ENCODE measurements around the gene KCTD17.

Gene KCTD17

DNA sequence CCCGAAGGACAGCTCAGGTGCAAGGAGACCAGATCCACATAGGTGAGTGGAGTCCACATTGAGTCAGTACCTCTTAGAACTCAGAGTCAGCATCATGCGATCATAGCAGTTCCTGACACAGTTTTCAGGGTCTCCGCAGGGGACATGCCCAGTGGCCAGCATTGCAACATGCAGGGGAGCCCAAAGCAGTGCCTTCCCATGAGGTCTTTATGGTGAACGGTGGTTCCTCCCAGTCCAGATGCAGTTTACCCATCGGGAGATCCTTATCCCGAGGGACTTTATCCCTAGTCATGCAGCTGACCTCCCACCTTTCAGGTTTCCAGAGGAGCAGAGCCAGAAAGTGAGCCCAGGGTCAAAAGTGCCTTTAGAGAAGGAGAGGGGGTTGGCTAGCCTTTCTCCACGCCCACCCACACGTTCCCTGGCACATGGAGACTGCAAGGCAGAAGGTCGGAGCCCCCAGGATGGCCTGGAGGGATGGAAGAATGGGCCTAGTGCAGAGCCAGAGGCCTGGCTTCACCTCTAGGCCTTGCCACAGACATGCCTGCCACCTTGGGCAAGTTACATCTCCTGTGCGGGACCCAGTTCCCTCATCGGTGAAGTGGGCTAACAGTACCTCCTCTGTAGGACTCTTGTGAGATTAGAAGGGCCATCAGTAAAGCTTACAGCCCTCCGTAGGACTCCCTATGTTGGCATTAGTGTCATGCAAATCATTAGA lies 6.4 kb downstream of the KCTD17 start:
- in situ Hi-C loops (cut with MboI; ENCODE audit: low sequenced_read_pairs, unreplicated experiment): no loop called here
- DNase-seq (ENCODE audit: low spot score): no peak
- TF ChIP-seq, protein P1, sequence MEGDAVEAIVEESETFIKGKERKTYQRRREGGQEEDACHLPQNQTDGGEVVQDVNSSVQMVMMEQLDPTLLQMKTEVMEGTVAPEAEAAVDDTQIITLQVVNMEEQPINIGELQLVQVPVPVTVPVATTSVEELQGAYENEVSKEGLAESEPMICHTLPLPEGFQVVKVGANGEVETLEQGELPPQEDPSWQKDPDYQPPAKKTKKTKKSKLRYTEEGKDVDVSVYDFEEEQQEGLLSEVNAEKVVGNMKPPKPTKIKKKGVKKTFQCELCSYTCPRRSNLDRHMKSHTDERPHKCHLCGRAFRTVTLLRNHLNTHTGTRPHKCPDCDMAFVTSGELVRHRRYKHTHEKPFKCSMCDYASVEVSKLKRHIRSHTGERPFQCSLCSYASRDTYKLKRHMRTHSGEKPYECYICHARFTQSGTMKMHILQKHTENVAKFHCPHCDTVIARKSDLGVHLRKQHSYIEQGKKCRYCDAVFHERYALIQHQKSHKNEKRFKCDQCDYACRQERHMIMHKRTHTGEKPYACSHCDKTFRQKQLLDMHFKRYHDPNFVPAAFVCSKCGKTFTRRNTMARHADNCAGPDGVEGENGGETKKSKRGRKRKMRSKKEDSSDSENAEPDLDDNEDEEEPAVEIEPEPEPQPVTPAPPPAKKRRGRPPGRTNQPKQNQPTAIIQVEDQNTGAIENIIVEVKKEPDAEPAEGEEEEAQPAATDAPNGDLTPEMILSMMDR (IDR thresholded peaks at IDR 0.05; ENCODE audit: borderline replicate concordance, control extremely low read depth, extremely low read depth, insufficient read depth, missing control alignments): no peak

DNA sequence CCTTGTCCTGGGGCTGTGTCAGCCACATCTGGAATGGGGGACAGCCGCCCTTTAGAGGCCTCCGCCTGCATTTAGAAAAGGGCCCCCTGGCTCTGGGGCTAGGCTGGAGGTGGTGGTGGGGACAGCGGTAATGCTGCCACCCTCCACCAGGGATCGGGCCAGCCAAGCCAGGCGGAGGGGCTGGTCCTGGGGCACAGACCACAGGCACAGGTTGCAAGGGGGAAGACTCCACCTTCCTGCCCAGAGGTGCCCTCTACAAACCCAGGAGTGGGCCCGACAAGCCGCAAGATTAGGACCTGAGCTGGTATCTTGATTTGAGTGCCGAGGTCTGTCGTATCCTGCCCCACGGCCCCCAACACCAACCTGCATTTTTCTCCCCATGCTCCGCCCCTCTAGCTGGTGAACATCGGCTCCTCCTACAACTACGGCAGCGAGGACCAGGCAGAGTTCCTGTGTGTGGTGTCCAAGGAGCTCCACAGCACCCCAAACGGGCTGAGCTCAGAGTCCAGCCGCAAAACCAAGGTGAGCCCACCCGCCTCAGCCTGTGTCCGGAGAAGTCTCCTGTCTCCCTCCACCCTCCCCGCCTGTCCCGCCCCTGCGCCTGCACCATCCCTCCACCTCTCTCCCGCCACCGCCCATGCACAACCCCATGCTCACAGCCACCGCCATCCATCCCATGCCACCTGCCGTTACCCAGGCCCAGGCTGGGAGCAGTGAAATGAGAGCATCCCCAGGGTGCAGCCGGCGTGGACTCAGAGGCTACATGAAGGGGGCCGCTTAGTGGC lies 7.6 kb downstream of the KCTD17 start:
- TF ChIP-seq, protein P1 (IDR thresholded peaks at IDR 0.05; ENCODE audit: borderline replicate concordance, control extremely low read depth, extremely low read depth, insufficient read depth, missing control alignments): no peak
- in situ Hi-C loops (cut with MboI; ENCODE audit: low sequenced_read_pairs, unreplicated experiment): no loop called here
- DNase-seq (ENCODE audit: low spot score): no peak

DNA sequence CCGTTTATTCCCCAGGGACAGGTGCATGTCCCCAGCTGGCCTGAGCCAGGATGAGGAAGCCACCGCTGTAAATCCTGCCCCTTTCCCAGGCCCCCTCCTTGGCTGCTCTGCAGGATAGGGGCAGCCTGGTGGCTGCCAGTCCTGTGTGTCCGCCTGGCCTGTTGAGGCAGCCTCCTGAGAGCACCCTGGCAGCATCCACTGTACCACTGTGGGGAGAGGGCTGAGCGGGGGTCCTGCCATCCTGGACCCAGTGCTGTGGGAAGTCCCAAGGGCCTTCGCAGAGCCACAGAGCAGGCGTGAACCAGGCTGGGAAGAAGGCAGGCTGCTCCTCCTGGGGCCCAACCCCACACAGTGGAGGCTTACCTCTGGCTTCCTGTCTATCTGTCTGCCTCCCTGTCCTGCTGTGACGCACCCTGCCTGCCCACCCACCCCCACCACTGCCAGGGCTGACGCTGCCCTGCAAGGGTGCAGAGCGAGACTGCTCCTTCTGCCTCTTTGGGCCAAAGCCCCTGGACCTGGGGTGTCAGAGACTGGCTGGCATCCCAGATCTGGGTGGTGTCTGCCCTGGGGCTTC lies 8.4 kb downstream of the KCTD17 start:
- in situ Hi-C loops (cut with MboI; ENCODE audit: low sequenced_read_pairs, unreplicated experiment): no loop called here
- DNase-seq (ENCODE audit: low spot score): no peak
- TF ChIP-seq, protein P1 (IDR thresholded peaks at IDR 0.05; ENCODE audit: borderline replicate concordance, control extremely low read depth, extremely low read depth, insufficient read depth, missing control alignments): no peak

DNA sequence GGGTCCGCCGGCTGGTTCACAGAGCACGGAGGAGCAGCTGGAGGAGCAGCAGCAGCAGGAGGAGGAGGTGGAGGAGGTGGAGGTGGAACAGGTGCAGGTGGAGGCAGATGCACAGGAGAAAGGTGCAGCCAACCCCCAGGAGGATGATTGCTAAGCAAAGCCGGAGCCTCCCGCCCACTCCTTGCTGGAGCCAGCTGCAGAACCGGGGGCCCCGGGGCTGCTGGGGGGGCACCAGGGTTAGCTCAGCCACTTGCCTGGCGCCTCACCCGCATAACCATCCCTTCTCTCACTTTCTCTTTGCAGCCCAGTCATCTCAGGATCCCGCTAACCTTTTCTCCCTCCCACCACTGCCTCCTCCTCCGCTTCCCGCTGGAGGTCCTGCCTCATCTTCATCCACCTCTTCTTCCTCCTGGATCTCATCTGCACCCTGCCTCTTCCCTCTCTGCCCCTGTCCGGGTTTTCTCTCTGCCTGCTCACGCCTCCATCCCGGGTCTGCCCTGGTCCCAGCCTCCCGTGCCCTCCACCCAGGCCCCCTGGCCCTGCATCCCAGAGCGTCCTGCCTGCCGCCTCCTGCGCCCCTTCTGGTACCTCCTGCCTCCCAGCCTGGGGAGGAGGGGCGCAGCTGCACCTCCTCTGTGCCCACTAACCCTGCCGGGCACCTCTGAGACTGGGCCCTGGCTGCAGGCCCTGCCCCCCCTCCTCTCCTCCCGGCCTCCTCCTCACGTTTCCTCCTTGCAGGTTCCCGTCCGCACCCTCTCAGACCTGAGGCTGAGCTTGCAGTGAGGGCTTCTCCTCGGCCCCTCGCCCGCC lies 9.5 kb downstream of the KCTD17 start:
- peak; percentile 77 for DNase-seq (ENCODE audit: low spot score)
- in situ Hi-C loops (cut with MboI; ENCODE audit: low sequenced_read_pairs, unreplicated experiment): no loop called here

DNA sequence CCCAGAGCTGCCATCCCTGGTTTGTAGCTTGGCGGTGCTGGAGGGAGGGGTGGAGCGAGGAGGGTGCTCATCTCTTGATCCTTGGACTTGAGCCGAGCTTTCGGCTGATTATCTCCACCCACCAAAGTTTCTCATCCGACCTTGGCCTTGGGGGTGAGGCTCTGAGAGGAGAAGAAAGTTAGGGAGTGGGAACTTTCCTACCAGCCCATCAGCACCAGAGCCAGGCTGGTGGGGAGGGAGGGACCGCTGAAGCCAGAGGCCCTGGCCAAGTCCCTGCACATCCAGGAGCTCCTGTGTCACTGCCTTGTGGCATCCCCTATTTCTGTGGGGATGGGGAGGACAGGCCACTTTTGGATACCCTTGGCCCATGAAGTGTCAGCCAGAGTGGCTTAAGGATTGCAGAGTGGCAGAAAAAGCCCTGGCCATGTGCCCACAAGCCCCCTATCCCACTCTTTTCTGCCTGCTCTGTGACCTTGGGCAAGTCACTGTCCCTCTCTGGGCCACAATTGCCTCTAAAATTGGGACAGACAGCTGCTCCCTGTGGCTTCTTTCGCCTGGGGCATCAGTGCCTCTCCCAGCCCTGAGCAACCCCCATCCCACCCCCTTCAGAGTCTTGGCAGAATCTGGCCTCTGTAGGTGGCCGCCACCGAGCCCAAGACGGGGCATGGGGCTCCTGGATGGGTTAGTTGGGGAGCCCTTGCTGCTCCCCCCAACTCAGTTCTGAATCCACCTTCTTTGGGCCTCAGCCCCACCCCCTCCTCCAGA lies 10.3 kb downstream of the KCTD17 start:
- in situ Hi-C loops (cut with MboI; ENCODE audit: low sequenced_read_pairs, unreplicated experiment): no loop called here
- no peak for DNase-seq (ENCODE audit: low spot score)
- TF ChIP-seq, protein P1 (IDR thresholded peaks at IDR 0.05; ENCODE audit: borderline replicate concordance, control extremely low read depth, extremely low read depth, insufficient read depth, missing control alignments): no peak

More for the DNA sequence above, 9.5 kb downstream of the KCTD17 start:
- TF ChIP-seq, protein P1 (IDR thresholded peaks at IDR 0.05; ENCODE audit: borderline replicate concordance, control extremely low read depth, extremely low read depth, insufficient read depth, missing control alignments): no peak
